SIG-M5 (cell line): Measurements from ENCODE around the gene ATXN1.

Experiments
- DNase-seq: peaks from one replicate; lab custom pipeline; 2025; lab: John Stamatoyannopoulos, UW

ATXN1 gene

DNA sequence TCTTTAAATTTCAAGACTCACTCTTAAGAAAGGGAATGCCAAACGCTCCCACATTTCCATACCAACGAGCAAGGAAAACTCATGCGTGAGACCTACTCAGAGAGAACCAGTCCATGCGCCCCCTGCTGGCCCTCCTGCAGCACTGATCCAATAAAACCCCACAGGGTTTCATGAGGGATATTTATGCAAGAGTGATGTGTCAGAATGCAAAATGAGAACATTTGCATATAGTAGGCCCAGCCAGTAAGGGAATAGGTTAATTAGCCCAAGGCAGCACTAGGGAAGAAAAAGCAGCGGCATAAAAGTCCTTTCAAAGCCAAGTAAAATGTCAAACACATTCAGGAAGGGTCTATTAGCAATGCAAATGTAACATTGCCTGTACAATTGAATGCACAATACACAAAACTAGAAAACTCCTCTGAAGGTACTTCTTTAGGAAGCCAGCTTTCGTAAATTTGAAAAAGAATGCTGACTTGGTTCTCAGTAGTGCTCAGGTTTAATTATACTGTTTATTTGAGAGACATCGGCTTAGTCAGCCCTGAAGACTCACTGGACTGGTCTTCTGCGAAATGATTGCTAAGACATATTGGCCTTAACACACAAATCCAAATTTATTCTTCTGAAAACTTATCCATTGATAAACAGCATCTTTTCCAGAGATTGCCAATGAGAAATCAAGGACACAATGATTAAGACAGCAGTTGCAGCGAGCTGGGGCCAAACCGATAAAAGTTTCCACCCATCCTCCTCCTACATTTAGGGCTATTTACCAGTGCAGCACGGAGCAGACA, 429.7 kb downstream of the ATXN1 start:
- no peak for DNase-seq

DNA sequence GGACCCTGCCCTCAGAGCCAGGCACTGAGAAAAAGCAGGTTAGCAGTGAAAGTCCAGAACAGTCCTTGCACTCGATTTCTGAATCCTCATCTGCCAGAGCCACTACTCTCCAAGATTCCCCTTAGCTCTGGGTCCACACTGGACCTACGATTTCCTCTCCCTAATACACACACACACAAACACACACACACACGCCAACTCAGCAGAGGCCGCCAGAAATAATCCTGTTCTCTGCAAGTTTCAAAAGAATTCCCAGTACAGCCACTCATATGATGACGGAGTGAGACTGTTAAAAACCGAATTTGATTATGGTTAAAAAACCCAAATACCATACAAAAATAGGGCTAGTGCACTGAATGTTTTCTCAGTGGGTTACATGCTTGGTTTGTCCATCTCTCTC, 432.0 kb downstream of the ATXN1 start:
- no peak for DNase-seq

DNA sequence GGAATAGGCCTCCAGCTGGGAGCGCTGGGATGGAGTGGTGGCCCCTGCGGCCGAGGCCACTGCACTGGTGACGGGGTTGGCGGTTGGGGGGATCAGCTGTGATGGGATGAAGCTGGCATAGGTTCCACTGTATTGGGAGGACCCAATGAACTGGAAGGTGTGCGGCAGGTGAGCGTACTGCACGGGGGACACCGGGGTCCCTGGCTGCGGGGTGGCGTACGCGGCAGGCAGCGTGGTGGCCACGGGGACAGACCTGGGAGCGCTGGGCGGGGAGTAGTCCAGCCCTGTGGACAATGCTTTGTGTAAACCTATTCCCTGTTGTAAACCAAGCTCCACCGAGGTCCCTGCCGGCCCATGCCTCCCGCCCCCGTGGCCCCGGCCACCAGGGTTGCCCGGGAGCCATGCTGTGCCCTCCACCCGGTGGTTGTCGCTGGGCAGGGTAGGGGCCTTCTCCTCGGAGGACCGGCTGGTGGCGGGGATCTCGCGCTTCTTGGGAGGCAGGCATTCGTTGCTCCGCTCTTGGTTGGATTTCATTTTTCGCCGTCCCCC, 433.4 kb downstream of the ATXN1 start:
- no peak for DNase-seq

DNA sequence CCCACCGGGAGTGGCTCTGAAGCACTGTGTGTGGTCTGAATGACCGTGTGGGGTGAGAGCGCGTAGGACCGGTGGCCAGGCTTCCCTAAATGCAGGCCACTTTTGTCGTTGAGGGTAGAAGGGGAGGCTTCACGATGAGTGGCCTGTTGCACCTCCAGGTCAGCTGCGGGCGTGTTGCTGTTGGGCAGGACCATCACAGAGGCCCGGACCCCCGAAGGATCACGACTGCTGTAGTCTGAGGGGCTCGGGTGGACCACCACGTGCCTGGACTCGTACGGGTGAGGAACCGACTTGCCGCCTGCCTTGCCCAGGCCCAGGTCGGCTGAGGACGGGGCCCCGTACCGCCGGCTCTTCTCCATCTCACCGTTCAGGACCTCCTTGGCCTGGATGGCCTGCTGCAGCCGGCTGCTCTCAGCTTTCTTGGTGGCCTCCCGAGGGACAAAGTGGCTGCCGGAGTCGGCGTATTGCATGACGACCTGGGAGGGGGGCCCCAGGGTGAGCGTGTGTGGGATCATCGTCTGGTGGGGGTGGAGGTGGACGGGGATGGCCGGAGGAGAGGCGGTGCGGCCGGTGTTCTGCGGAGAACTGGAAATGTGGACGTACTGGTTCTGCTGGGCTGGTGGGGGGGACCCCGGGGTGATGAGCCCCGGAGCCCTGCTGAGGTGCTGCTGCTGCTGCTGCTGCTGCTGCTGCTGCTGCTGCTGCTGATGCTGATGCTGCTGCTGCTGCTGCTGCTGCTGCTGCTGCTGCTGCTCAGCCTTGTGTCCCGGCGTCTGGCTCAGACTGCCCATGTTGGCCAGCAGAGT, 434.1 kb downstream of the ATXN1 start:
- no peak for DNase-seq

DNA sequence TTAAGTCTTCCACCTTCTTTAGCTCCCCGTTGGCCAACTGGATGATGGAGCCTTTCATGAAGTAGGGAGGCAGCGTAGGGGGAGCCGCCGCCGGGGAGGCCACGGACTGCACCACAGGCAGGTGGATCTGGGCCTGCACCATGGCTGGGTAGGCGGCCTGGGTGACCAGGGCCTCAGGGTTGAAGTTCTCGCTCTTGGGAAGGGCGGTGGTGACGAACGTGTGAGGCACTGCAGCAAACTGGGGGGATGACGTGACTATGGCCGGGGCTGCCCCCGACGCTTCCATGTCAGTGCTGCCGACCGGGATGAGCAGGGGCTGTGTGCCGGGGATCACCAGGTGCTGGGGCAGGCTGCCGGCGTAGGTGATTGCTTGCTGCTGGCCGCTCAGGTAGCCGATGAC, 434.7 kb downstream of the ATXN1 start:
- DNase-seq, result no peak

DNA sequence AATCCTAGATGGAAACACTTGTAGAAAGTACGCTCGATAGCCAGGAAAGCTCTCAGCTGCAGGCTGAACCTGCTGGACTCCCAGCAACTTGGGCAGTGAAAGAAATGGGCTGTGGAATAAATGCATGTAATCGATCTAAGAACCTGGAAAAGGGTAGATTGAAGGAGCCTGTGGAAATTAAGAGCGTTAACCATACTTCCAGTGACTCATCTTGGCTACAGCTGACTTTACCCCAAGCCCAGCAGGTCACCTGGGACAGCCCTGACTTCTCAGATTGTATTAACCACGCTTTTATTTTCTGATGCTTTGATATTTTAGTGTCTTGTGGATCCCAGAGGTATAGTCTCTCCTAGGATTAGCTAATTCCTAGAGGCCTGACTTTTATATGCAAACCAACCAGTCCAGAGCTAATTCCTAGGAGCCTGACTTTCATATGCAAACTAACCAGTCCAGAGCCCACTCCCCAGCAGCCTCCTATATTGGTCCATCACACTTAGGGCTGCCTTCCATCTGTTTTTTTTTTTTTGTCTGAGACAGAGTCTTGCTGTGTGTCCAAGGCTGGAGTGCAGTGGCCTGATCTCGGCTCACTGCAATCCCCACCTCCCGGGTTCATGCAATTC, 436.5 kb downstream of the ATXN1 start:
- DNase-seq, result no peak

DNA sequence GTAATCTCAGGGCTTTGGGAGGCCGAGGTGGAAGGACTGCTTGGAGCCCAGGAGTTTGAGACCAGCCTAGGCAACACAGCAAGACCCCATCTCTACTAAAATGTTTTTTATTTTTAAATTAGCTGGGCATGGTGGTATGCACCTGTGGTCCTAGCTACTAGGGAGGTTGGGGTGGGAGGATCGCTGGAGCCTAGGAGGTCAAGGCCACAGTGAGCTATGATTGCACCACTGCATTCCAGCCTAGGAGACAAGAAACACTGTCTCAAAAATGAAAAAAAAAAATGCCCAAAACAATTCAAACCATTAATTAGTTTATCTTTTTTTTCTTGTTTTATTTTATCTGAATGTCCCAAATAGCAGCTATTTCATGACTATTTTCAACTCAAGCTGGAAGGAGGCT, 437.1 kb downstream of the ATXN1 start:
- DNase-seq, result no peak

DNA sequence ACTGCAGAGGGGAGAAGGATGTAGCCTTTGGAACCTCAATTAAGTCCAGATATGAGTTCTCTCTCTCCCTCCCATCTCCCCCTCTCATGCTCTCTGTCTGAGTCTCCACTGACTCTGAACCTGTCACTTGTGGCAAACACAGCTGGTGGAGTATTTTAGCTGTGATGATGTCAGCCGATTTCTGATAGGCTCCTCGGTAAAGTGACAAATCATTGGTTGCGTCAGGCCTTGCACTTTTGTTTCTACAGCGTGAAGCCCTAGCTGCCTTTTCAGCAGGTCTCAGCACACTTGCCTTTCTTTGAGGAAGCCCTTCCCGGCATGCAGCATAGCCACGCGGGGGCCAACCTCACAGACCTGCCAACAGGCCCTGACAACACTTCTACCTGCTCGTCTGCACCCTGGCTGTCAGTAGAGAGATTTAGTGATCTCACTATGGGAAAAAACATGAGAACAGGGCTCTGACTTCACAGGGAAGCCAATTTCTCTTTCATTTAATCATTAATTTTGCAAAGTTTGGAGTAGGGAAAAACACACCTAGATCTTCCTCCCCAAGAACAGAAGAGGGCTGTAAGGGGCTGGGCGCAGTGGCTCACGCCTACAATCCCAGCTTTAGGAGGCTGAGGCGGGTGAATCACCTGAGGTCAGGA, 438.5 kb downstream of the ATXN1 start:
- peak; percentile 40 for DNase-seq

DNA sequence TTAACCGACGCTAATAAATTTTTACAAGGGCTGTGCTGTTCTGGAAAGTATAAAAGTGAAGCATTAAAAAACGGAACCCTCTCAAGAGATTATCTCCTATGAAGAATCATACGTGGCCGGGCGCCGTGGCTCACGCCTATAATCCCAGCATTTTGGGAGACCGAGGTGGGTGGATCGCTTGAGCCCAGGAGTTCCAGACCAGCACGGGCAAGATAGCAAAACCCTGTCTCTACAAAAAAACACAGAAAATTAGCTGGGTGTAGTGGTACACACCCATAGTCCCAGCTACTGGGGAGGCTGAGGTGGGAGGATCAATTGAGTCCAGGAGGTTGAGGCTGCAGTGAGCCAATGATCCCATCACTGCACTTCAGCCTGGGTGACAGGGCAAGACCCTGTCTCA, 439.4 kb downstream of the ATXN1 start:
- no peak for DNase-seq

DNA sequence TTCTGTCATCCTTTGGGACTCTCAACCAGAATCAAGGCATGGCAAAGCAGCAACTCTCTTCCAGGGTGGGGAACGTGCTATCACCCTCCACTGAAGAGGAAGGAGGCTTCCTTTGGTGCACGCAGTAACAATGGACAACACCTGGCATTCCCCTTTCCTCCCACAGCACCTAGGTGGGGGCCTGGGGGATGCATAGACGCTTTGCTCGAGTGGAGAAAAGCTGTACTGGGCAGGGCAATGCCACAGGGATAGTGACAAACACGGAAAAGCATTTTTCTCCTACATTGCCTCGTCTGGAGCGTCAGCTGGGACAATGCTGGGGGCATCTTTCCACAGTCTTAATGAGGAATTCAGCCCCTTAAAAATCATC, 439.9 kb downstream of the ATXN1 start:
- no peak for DNase-seq

DNA sequence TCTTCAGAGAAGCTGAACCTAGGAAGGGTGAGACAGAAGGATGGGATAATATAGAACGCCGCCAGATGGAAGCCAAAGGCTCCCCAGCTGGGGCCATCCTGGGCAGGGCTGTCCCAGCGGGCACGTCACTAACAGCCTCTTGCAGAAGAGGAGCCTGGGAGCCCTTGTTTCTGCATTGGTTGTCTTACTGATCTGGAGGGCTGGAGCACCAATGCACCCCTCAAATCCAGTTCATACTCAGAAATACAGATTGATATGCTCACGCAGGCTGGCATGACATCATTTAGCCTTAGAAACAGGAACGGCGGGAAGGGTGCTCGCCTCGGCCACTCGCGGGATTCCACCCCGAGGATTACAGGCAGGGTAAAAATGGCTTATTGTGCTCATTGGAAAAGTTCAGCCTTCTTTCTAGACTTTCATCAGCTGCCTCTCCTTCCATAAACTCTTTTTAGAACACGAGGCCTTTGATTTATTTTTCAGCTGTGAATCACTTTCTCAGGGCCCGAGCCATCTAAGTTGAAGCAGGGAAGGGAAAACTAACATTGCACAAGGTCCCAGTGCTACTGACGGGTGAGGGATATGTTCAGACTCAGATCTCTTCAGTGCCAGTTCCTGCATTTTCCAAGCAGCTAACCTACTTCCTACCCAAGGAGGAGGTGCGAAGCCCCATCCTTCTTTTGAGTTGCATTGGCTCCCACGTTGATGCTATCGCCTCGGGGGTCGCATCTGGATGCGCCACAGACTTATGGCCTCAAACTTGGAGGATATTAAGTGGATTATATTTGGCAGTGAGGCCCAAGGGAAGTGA, 440.5 kb downstream of the ATXN1 start:
- DNase-seq, result no peak

DNA sequence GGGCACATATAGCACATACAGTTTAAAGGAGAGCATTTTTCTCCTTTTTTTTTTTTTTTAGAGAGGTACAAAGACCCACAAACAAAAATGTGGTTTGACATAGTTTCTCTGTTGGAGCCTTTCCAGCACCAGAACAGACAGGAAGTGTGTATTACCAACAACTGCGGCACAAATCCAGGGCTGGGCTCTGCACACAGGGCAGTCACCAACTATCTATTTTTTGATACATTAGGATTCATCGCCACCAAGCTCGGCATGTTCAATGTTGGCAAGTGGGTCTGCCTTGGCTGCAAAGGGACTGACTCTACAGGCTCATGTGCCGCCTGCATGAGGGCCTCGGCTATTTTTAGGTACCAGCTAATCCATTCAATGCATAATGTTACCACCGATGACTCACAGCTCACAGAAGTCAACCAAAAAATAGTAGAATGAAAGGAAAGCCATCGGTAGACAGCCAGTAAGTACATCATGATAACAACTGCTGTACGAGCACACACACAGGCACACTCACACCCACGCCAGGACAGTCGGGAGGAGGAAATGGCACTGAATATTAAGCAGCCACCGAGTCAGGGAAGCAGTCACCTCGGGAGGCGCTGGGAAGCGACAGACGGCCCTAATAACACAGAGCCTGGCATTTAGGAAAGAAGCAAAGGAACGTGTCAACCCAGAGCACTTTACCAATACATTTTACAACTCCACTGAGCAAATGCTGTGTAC, 441.3 kb downstream of the ATXN1 start:
- DNase-seq, result peak; percentile 59

DNA sequence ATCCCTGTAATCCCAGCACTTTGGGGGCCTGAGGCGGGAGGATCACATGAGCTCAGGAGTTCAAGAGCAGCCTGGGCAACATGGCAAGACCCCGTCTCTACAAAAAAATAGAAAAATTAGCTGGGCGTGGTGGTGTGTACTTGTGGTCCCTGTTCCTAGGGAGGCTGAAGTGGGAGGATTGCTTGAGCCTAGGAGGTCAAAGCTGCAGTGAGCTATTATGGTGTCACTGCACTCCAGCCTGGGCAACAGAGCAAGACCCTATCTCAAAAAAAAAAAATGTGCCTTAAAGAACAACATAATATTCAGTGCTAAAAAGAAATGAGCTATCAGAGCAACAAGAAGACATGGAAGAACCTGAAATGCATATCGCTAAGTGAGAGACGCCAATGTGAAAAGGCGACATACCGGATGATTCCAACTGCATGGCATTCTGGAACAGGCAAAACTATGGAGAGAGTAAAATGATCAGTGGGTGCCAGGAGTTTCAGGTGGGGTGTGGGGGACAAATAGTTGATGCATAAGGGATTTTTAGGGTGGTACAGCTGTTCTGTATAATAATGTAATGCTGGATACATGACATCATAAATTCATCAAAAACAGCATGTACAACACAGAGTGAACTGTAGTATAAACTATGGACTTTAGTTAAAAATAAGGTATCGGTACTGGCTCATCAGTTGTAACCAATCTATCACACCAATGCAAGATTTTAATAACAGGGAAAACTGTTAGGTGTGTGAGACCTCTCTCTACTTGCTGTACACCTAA, 442.1 kb downstream of the ATXN1 start:
- DNase-seq, result no peak

DNA sequence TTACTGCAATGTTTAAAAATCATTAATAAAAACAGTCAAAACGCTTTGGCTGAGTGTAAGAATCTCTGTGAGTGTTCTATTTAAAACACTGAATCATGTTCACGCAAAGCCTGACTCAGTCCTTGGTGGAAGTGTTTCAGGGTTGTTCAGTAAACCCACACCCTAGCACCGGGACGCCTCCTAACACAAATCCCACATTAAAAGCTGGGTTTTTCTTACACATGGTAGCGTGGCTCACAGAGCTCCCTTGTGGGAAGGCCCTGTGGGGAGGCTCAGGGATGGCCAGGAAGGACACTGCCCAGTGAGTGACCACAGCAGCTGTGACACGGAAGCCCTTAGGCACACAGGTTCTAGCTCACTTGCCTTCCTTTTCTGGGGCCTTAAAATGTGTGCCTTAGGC, 442.7 kb downstream of the ATXN1 start:
- no peak for DNase-seq

DNA sequence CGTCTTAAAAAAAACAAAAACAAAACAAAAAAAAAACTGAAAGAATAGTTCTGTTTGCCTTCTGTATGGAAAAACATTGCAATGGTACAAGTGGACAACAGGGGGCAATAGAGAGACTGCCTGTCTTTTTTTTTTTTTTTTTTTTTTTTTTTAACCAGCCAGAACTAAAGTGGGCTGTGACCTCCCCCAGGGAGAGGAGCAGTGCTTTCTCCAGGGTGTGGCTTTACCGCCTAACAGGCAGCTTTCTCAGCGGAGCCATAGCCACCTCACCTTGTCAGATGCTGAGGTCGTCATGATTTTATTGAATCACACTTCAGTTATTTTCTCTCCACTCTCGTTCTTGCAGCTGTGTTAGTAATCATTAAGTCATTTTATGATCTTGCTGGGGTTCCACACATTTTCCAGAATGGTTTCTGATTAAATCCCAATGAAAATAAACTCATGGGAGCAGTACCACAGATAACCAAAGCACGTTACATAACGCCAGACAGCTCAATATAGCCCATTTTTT, 444.5 kb downstream of the ATXN1 start:
- DNase-seq, result no peak

DNA sequence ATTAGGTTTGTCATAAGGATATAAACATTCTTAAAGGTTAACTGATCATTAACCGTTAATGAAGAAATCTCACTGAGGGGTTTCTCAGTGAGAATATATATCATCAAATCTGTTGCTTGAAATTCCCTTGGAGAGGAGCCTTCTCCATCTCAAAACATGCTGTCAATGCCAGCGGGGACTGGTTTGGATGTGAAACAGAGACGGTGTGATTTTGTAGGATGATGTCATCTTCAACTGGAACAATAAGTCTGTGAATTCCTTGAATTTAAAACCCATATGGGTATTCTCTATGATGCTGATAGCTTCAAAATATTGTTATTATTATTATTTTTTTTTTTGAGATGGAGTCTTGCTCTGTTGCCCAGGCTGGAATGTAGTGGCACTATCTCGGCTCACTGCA, 447.0 kb downstream of the ATXN1 start:
- no peak for DNase-seq

DNA sequence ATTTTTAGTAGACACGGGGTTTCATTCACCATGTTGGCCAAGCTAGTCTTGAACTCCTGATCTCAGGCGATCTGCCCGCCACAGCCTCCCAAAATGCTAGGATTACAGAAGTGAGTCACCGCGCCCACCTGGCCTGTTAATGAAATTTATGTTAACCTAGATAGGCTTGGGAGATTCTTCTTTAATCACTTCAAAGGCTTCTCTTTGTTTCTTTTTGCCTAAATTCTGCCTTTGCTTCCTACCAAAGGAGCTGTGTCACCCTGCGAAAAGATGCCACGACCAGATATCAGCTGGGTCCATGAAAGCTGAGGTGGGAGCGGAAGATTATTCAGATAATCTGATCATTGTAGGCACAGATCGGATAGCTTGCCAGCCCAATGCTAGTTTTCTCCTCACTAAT, 447.5 kb downstream of the ATXN1 start:
- DNase-seq, result no peak

DNA sequence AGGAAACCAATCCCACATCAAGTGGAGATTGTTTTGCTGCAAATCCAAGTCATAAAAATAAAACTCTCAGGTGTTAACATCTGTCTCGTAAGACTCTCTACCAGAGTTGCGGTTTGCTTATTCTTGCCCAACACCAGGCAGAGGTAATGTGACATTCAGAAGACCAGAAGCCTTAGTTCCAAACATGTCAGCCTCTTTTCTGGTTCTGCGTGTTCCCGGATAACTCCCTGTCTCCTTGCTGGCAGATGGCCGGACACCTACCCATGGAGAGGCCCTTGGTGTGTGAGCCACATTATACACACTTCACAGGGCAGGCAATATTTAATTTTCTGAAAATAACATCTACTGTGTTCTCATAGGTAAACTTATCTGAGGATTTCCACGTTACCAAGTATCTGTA, 449.5 kb downstream of the ATXN1 start:
- DNase-seq, result no peak

DNA sequence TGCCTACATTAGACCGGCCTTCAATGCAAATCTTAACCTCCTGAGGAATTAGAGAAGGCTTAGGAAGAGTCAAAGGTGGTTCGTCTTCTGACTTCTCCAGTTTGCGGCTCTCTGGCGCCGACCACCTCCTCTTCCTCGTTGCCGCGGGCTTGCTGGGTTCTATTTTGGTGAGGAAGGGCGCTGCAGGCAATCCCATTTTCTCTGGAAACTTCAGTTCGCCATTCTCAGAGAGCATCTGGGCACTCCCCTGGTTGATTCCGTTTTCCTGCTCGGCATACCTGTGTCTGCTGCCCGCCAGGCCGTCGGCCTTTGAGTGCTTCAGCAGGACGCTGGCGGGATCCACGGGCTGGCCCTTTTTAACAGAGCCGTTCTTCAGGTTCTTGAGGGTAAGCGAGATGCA, 454.9 kb downstream of the ATXN1 start:
- DNase-seq, result no peak

DNA sequence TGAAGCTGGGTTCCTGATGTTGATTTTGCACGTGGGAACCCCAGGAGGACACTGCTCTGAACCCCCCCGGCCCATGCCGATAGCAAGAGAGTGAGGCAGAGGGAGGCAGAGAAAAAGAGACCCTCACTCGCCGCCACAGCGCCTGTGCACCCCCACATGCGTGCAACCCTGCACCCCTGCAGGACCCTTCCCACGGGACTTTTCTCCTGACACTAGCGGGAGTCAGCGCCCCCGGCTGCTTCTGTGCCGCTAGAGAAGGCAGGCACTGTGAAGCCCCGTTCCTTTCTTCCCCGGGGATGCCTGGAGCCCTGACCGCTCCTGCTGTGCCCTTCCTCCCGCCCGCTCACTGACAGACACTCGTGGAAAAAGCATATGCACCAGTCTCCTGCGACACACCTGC, 455.5 kb downstream of the ATXN1 start:
- no peak for DNase-seq
